HK-2 (cell line): ENCODE results near the gene LCNL1.
A peak's percentile ranks its signal among the peaks of the same experiment; 100 is the strongest.

ENCODE experiments used
- DNase-seq: peaks from one replicate; pipeline ENCODE4 v3.0.0-alpha.2; 2018; ENCODE audit not compliant: unreplicated experiment

Gene LCNL1

DNA sequence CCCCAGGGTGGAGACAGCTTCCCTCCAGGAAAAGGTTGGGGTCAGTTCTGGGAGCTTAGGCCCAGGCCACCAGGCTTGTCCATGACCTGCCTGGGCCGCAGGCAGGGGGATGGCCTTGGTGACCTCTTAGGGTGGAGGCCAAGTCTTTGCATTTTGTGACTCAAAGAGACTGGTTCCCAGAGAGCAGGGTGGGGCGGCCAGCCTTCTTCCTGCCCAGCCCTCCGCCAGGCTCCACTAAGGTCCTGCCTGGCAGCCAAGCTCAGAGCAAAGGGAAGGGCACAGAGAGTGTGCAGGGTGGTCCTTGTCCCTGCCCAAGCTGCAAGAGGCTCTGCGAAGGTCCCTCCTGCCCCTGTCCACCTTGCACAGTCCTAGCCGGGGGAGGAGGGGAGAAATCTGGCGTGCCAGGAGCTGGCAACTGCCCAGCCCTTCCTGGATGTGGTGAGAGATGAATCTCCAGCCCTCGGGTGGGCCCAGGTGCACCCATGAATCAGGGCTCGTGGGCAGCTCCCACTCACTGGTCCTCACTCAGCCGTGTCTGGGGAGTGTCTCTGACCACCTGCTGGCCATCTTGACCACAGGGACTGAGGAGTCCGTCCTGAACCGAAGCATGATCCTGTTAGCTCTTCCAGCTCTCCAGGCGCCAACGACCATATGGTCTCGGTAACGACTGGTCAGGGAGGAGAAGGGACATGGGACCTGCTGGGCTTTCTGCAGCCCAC lies 7.8 kb upstream of the LCNL1 start:
- no peak for DNase-seq

DNA sequence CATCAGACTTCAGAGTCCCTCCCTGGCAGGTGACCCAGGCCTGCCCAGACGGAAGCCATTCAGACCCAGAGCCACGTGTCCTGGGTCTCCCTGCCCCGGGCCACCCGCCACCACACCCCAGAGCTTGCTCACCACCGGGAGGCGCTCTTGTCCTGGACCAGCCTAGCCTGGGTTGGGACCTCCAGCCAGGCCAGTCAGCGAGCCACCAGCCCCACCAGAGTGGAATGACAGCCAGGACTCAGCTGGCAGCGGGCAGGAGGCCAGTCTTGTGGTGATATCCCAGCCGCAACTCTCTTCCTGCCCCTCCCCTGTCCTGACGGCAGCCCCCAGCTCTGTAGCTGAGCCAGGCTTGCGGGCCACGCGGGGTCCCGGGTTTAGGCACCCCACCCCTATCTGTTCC lies 7.1 kb upstream of the LCNL1 start:
- no peak for DNase-seq

DNA sequence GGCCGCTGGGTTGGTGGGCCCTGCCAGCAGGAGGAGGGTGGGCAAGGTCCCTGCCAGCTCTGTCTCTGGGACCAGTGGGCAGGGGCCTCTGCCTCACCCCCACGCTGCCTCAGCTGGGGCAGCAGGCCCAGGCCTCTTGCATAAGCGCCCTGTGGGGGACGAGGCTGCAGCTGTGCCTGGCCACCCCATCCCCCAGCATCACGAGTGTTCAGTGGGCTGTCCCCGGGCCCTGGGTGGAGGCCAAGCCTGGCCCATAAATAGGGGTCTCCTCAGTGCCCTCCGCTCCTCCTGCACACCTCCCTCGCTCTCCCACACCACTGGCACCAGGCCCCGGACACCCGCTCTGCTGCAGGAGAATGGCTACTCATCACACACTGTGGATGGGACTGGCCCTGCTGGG lies 5.6 kb upstream of the LCNL1 start, which contains the start of gene PTGDS:
PTGDS (plus strand) TSS at position 282 of the 400 bp plus-strand sequence; CDS start at position 357, 75 bp downstream.
- no peak for DNase-seq

- peak; percentile 23 for DNase-seq
Measured at GRCh38 chr9:136977649-136978072, 5.1 kb upstream of the LCNL1 start.

DNA sequence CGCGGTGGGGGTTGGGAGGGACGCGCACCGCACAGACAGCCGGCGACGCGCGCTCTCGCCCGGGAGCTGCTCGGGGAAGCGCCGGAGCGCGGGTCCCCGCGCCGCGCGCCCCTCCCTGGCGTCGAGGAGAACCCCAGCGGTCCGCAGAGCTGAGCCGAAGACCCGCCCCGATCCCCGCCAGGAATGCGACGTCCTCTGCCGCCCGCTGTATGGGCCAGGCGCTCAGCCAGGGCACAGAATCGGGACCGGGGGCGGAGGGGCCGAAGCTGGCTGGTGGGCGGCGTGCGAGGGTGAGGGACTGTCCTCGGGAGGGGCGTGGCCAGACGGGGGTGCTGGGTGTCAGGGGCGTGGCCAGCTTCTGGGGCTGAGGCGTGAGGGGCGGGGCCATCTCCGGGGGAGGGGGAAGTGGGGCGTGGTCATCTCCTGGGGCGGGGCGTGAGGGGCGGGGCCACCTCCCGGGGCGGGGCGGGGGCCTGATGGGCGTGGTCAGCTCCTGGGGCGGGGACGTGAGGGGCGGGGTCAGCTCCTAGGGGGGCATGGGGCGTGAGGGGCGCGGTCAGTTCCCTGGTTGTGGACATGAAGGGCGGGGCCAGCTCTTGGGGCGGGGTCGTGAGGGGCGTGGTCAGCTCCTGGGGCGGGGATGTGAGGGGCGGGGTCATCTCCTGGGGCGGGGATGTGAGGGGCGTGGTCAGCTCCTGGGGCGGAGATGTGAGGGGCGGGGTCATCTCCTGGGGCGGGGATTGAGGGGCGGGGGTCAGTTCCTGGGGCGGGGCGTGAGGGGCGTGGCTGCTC lies 4.5 kb upstream of the LCNL1 start:
- peak; percentile 69 for DNase-seq

DNA sequence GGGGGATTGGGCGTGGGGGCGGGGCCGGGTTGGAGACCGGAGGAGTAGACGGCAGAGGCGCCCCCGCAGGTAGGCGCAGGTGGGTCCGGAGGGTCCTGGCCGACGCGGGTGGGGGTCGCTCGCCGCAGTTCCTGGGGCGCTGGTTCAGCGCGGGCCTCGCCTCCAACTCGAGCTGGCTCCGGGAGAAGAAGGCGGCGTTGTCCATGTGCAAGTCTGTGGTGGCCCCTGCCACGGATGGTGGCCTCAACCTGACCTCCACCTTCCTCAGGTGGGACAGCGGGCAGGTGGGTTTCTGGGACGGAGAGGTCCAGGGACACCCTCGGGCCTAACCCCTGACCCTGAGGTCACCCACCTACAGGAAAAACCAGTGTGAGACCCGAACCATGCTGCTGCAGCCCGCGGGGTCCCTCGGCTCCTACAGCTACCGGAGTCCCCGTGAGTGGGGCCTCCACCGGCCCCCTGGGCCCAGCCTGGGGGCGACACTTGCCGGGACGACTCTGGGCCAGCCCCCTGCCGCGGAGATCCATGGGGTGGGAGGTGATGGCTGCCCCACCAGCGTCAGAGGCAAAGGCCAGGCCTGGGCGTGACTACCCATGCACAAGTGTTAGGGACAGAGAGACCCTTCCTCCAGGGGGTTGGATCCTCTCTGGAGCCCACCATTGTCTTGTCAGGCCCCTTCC lies 3.8 kb upstream of the LCNL1 start:
- no peak for DNase-seq

- DNase-seq, result no peak
Measured at GRCh38 chr9:136979769-136980587, 2.8 kb upstream of the LCNL1 start.

DNA sequence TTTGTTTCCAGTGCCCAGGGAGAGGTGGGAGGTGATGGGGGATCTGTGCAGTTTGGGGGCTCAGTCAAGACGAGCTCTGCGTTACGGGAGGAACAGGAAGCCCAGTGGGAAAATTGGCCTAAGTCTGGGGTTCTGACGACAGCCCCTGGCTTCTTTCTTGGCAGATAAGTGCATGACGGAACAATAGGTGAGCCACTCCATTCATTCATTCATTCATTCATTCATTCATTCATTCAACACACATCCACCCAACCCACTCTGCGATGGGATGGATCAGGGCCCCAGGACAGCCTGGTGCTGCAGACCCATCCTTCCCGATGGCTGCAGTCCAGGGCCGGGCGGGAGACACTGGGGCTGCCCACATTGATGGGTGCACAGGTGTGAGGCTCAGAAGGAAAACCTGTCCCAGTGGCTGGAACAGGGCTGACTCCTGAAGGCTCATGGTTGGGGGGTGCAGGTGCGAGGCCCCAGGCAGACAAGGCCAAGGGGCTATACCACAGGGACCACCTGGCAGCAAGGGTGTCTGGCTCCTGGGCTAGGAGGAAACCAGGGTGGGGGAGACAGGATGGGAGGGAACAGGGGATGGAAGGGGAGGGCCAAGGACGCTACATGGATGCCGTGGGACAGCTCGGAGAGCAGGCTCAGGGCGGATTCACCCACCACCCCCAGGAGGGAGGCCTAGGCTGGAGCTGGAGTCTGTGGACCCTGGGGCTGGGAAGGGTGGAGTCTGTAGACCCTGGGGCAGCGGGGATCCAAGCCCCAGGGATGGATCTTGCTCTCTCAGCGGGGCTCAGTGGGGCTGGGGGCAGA lies 1.9 kb upstream of the LCNL1 start:
- no peak for DNase-seq

DNA sequence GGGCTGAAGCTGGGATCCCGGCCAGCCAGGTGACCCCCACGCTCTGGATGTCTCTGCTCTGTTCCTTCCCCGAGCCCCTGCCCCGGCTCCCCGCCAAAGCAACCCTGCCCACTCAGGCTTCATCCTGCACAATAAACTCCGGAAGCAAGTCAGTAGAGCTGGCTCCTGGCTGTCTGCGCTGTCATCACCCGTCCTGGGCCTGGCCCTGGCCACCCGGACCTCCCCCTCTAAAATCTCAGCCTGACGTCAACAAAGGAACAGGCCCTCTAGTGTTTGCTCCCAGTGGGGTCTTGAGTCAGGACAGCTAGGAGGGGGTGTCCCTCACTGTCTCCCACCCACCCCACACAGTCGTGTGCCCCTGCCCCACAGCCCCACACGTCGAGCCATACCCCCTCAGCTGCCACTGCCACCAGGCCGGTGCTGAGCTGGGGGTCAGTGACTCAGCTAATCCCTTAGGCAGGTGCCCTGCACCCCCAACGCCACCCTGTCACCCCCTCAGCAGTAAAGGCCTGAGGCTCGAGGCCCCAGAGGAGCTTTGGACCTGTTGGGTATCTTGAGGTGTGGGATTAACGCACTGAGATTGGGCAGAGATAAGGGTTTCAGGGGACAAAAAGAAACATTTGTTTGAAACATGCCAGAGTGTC lies 1.1 kb upstream of the LCNL1 start:
- no peak for DNase-seq

- no peak for DNase-seq
Measured at GRCh38 chr9:136983167-136983566, 374 bp downstream of the LCNL1 start.

GRCh38 chr9:136983656-136984314 lies 992 bp downstream of the LCNL1 start:
- no peak for DNase-seq

DNA sequence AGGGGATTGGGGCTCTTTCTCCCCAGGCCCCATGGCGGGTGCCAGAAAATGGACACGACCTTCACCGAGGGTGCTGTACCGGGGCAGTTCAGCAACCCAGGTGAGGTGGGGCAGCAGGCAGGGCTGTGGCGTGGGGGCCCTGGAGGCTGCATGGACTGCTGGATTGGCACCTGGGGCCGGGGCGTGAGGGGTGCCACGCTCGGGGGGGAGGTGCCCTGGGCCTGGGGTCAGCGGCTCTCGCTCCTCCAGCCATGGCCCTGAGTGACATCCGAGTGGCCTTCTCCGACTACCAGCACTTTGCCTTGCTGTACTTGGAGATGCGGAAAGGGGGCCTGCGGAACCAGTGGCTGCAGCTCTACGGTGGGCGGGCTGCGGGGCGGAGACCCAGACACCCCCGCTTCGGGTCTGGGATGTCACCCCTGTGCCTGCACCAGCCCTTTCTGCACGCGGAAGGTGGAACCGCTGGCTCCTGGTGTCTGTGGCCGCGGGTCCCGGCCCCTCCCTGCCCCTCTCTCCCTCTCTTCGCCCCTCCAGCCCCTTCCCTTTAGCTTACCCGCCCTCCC lies 1.8 kb downstream of the LCNL1 start:
- no peak for DNase-seq

DNA sequence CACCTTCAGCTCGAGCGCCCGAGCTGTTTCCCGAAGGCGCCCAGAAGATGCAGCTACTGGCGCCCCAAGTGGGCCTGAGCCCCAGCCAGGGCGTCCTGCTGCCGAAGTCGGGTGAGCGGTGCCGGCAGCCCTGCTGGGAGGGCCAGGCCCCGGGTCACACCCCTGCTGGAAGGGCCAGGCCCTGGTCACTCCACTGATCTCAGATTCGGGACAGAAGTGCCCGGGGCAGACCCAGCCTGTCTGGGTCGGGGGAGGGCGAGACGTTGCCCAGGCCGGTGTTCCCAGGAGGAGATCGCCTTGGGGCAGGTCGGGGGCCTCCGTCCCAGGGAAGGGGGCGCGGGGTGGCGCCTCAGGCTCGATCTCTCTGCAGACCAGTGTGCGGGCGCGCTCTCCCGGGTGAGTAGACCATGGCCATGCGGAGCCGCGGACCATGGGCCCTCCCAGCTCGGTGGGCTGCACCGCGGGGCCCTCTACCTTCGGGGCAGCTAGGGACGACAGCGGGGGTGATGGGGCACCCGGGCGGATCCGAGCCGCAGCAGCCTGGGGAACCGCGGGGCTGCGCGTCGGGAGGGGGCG lies 2.3 kb downstream of the LCNL1 start:
- no peak for DNase-seq

GRCh38 chr9:136985853-136986252 lies 3.1 kb downstream of the LCNL1 start:
- DNase-seq, result no peak

DNA sequence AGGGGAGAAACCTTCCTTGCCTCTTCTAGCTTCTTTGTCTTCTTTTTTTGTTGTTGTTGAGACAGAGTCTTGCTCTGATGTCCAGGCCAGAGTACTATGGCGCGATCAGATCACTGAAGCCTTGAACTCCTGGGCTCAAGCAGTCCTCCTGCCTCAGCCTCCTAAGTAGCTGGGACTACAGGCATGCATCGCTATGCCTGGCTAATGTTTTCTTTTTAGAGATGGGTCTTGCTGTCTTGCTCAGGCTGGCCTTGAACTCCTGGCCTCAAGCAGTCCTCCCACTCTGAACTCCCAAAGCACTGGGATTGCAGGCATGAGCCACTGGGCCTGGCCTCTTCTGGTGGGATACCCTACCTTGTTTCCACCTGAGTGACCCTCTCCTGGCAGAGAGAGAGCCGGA lies 6.1 kb downstream of the LCNL1 start:
- no peak for DNase-seq

GRCh38 chr9:136990242-136990911 lies 7.6 kb downstream of the LCNL1 start:
- no peak for DNase-seq

GRCh38 chr9:136991993-136992818 lies 9.4 kb downstream of the LCNL1 start, which contains the start of gene PAXX:
TSS of gene PAXX (plus strand) at chr9:136992422. CDS start at chr9:136992444, 22 bp downstream.
- DNase-seq, result peak; percentile 97
